Spleen (tissue), 11 donors: Measurements from ENCODE around the gene CCNL1. TPM values are rescaled to one million over a fixed set of nuclear protein-coding genes. Genes with fewer than 3 reads are reported as not detected.

Experiments
- DNase-seq: peaks from one replicate; pipeline ENCODE4 v3.0.0-alpha.2; 2020
- H3K27ac ChIP-seq, 8 donors: fragments of 200-600 bp; sonication (generic) in 7 of 8; 1 replicate in 4 of 8; 2 replicates in 4 of 8; pipeline versions ENCODE4 v1.5.0 to v1.8.0; 2016 to 2021; ENCODE audit warnings: inconsistent platforms in 4 of 8, mild to moderate bottlenecking in 4 of 8, moderate library complexity in 1 of 8
- H3K27me3 ChIP-seq, 7 donors: fragments of 200-600 bp; sonication (generic) in 6 of 7; replicated peaks in 1 of 7; 1 replicate in 4 of 7; 2 replicates in 3 of 7; pipeline versions ENCODE4 v1.5.0 to v1.8.0; 2016 to 2021; ENCODE audit warnings: inconsistent platforms in 3 of 7, mild to moderate bottlenecking in 1 of 7
- H3K36me3 ChIP-seq, 6 donors: fragments of 200-600 bp; sonication (generic) in 5 of 6; 1 replicate in 4 of 6; 2 replicates in 2 of 6; pipeline versions ENCODE4 v1.5.0 to v1.8.0; 2016 to 2021; ENCODE audit warnings: inconsistent platforms in 2 of 6
- H3K4me1 ChIP-seq, 6 donors: fragments of 200-600 bp; sonication (generic) in 5 of 6; 1 replicate in 3 of 6; 2 replicates in 3 of 6; pipeline versions ENCODE4 v1.5.0 to v1.8.0; 2016 to 2021; ENCODE audit warnings: inconsistent platforms in 3 of 6
- H3K4me3 ChIP-seq, 8 donors: fragments of 200-600 bp; sonication (generic) in 7 of 8; 1 replicate in 4 of 8; 2 replicates in 4 of 8; pipeline versions ENCODE4 v1.5.0 to v1.8.0; 2016 to 2021; ENCODE audit warnings: inconsistent platforms in 4 of 8, mild to moderate bottlenecking in 4 of 8, moderate library complexity in 2 of 8
- H3K9me3 ChIP-seq, 8 donors: fragments of 200-600 bp; sonication (generic) in 7 of 8; 1 replicate in 4 of 8; 2 replicates in 4 of 8; pipeline versions ENCODE4 v1.5.0 to v1.8.0; 2016 to 2021; ENCODE audit warnings: inconsistent platforms in 4 of 8
- CTCF ChIP-seq, 11 experiments: fragments of 200-600 bp in 7 of 11; fragments of 450-650 bp in 4 of 11; sonication (generic) in 4 of 11; IDR thresholded peaks in 8 of 11; conservative IDR thresholded peaks in 3 of 11; 1 replicate in 7 of 11; 2 replicates in 4 of 11; pipeline versions ENCODE4 v1.4.0 to v1.8.0; 2016 to 2021; ENCODE audit warnings: antibody characterized with exemption in 11 of 11, inconsistent platforms in 4 of 11, mild to moderate bottlenecking in 1 of 11
- POLR2A ChIP-seq, 3 donors: fragments of 450-650 bp; IDR thresholded peaks; one replicate each; pipeline ENCODE4 v1.5.1; 2017; ENCODE audit warnings: antibody characterized with exemption in 3 of 3, mild to moderate bottlenecking in 1 of 3
- POLR2AphosphoS5 ChIP-seq, 3 donors: sonication (generic); formaldehyde crosslinking; IDR thresholded peaks; one replicate each; pipeline ENCODE4 v1.5.1; 2017; ENCODE audit warnings: antibody characterized with exemption in 3 of 3
- WGBS, 5 donors: extraction: QIAGEN DNeasy Blood & Tissue Kit in 3 of 5; methylation state at CpG; one replicate each; pipeline versions ENCODE4 v1.1.5 to v1.1.7; 2013 to 2018; 5-methylcytosine and 5-hydroxymethylcytosine counted together
- intact Hi-C: fragments of 100-400 bp; cut with DNase I; formaldehyde crosslinking; loops from one replicate; pipeline ENCODE4 v1.15.0; 2023; ENCODE audit warnings: low total_unique reads
- polyA plus RNA-seq, 3 donors: library from polyadenylated mRNA; stranded (reverse); fragments of 200-250 nt; gene quantifications; one replicate each; pipeline ENCODE4 v1.2.1, GENCODE V29; 2013
- total RNA-seq, 7 donors: library from RNA; depleted of rRNA in 3 of 7; stranded (reverse); fragments of >200 nt in 3 of 7; fragmentation: NEBNext Ultra II Directional in 4 of 7; extraction: Animal tissue kit (Norgen Biotek cat#: 25700) in 4 of 7; gene quantifications; one replicate each; pipeline versions ENCODE4 v1.1.0 to v1.2.1, GENCODE V29; 2016 to 2021
- donor health status: healthy with polysubstance abuse.
- donor health status: DM: no; HTN: no; CAD: no; lungs with moderate emphysema.
- donor health status: DM: no; HTN: no; CAD: no.
- donor health status: Bipolar disorder and iron deficiency.
- donor health status: healthy.
- donor health status: DM: no; HTN: no; CAD: no.
- donor health status: DM: yes; HTN: yes; CAD: no.

The CCNL1 gene
- total and polyA plus RNA-seq, 10 donors, result 76.9 to 405 (median 234) TPM

GRCh38 chr3:157100608-157101396, 59.1 kb downstream of the CCNL1 start:
- intact Hi-C loops, result no loop called here
- TF ChIP-seq POLR2AphosphoS5 (IDR thresholded peaks at IDR 0.05), result no peak
- no peak for TF ChIP-seq POLR2A (IDR thresholded peaks at IDR 0.05)
- no peak for TF ChIP-seq CTCF (IDR thresholded peaks at IDR 0.05 in 8 of 11, conservative IDR thresholded peaks at IDR 0.05 in 3 of 11)
- Histone ChIP-seq H3K36me3 (no peaks in the 10 kb centered on the region), H3K9me3 (peaks cover 0 to 4% (median 0%) of the 10 kb centered on the region in 8 donors), H3K4me3 (no peak overlapping the region), H3K27ac (no peak overlapping the region), H3K27me3 (no peaks in the 10 kb centered on the region), H3K4me1 (peaks cover 0 to 20% (median 12%) of the 10 kb centered on the region in 6 donors)
- 80 to 92% (median 85%) methylated on average over 8 of the region's 8 CpGs for WGBS, 5 donors
- DNase-seq, result no peak

- no peak for TF ChIP-seq POLR2AphosphoS5 (IDR thresholded peaks at IDR 0.05)
- no peak for TF ChIP-seq POLR2A (IDR thresholded peaks at IDR 0.05)
- no peak for TF ChIP-seq CTCF (IDR thresholded peaks at IDR 0.05 in 8 of 11, conservative IDR thresholded peaks at IDR 0.05 in 3 of 11)
- no peak for DNase-seq
- no peaks in the 10 kb centered on the region for H3K36me3 ChIP-seq
- H3K9me3 ChIP-seq, result peaks cover 0 to 4% (median 0%) of the 10 kb centered on the region in 8 donors
- H3K4me1 ChIP-seq, result peaks cover 0 to 17% (median 12%) of the 10 kb centered on the region in 6 donors
- 80 to 97% (median 92%) methylated on average over 3 to 4 of the region's 4 CpGs for WGBS, 5 donors
- peak overlapping the region in 1 of 8 donors; percentile 37 for H3K27ac ChIP-seq
- no peaks in the 10 kb centered on the region for H3K27me3 ChIP-seq
- H3K4me3 ChIP-seq, result no peak overlapping the region
- intact Hi-C loops, result no loop called here
Observed at GRCh38 chr3:157100096-157100477, 59.9 kb downstream of the CCNL1 start.

GRCh38 chr3:157099326-157100095, 60.4 kb downstream of the CCNL1 start:
- TF ChIP-seq POLR2AphosphoS5 (IDR thresholded peaks at IDR 0.05), result no peak
- TF ChIP-seq CTCF (IDR thresholded peaks at IDR 0.05 in 8 of 11, conservative IDR thresholded peaks at IDR 0.05 in 3 of 11), result no peak
- TF ChIP-seq POLR2A (IDR thresholded peaks at IDR 0.05), result no peak
- Histone ChIP-seq H3K4me1 (peaks cover 0 to 15% (median 10%) of the 10 kb centered on the region in 6 donors), H3K36me3 (no peaks in the 10 kb centered on the region), H3K27ac (peak overlapping the region in 3 of 8 donors; percentile 8 to 37 (median 19)), H3K9me3 (peaks cover 0 to 4% (median 0%) of the 10 kb centered on the region in 8 donors), H3K4me3 (no peak overlapping the region), H3K27me3 (no peaks in the 10 kb centered on the region)
- whole genome bisulfite sequencing, 5 donors, result 68 to 84% (median 82%) methylated on average over 7 to 10 of the region's 10 CpGs
- intact Hi-C loops, result no loop called here
- DNase-seq, result no peak

DNA sequence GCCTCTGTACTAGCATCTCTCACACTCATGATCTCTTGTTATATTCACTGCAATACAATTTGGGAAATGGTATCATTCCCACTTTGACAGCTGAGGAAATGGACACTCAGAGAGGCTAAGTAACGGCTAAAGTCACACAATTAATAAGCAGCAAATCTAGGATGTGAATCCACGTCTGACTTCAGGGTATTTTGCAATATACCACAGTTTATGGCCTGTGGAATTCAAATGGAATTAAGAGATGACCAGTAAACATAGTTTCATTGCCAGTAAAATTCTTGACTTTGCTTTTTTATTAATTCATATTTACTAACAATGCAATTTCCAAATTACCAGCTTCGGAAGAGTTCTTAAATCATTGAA, 61.1 kb downstream of the CCNL1 start:
- Histone ChIP-seq H3K27me3 (no peaks in the 10 kb centered on the region), H3K27ac (peak overlapping the region in 2 of 8 donors; percentile 8 to 40), H3K36me3 (no peaks in the 10 kb centered on the region), H3K4me1 (peaks cover 0 to 9% (median 4%) of the 10 kb centered on the region in 6 donors), H3K4me3 (no peak overlapping the region), H3K9me3 (peaks cover 0 to 4% (median 0%) of the 10 kb centered on the region in 8 donors)
- intact Hi-C loops, result no loop called here
- 58 to 79% (median 71%) methylated on average over 3 of the region's 3 CpGs for WGBS, 5 donors
- DNase-seq, result no peak
- TF ChIP-seq POLR2AphosphoS5 (IDR thresholded peaks at IDR 0.05) (no peak), POLR2A (IDR thresholded peaks at IDR 0.05) (no peak), CTCF (IDR thresholded peaks at IDR 0.05 in 8 of 11, conservative IDR thresholded peaks at IDR 0.05 in 3 of 11) (no peak)
